DMS53 (cell line): ENCODE results near the gene FRMD4A.

ENCODE experiments used
- DNase-seq: peaks from one replicate; lab custom pipeline; 2025; lab: John Stamatoyannopoulos, UW

The FRMD4A gene

DNA sequence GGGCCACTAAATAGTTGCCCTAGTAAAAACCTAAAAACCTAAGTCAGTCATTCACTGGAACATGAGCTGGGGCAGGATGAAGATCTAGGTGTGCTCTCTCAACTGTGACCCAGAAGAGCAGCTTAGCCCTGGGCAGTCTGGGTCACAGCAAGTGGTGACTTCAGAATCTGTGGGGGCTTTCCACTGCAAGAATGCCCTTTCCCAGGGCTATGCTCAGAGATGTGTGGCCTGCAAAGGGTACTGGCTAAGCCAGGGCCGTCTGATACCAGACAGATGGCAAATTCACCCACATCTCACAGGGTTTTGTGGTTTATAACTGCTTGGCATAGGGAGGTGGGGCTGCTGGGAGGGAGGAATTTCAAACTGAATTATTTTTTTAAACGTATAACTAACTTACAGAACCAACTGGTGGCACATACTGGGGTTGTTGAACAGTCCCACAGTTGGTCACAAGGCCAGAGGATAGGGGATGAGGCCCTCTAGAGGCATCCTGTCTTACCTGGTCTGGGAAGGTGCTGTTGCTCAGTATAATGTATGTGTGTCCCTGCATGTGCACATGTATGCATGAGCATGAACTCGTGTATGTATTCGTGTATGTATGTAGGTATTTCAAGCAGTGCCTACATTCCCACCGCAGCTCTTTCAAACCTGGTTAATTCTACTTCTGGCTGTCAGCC lies 680.7 kb downstream of the FRMD4A start:
- DNase-seq = peak; percentile 11

DNA sequence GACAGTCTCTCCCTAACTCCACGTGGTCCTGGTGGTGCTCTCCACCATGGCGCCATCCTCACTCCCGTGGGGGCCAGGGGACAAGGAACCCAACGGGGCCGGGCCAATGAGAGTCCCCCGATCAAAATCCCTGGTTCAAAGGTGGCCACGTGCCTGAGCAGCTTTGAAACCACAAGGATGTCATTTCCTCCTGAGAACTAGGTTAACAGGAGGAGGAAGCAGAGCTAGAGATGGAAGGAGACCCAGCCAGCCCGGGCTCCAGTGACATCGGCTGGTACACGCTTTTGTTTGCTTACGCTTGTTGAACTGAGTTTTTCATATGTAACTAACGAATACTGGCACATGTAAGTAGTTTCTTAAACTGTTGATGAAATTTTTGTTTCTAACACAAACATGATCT lies 682.3 kb downstream of the FRMD4A start:
- no peak for DNase-seq

DNA sequence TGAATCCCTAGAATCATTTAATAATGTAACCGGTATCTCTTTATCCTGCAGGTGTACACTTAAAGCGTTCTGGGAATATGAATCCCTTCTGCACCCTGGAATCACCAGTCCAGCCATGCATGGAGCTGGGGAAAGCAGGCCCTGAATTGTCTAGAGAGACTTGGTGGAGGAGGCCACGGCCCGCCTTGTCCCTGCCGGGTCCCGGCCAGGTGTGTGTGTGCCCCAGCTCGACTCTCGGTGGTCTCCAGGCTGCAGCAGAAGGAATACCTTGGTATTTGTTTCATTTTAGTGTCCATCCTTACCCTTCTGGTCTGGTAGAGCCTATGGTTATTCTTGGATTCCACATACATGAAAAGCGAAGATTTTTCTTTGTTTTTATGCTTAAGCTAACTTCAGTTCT lies 685.9 kb downstream of the FRMD4A start:
- DNase-seq = no peak

DNA sequence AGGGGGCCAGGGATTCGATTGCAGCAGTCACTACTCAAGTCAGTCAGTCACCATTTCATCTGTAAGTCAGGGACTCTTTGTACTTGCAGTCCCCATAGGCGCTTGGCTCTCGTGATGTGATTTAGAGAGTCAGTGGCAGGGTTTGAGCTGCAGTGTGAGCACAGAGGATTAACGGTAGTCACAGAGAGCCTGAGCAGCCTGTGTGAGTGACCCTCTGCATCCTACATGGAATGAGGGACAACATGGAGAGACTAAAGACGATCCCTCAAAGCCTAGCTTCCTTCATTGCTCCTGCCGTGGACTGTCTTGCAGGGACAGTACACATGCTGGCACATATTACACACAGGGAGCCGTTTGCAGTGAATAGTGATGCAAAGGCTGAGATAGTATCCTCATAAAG lies 687.7 kb downstream of the FRMD4A start:
- DNase-seq = no peak

DNA sequence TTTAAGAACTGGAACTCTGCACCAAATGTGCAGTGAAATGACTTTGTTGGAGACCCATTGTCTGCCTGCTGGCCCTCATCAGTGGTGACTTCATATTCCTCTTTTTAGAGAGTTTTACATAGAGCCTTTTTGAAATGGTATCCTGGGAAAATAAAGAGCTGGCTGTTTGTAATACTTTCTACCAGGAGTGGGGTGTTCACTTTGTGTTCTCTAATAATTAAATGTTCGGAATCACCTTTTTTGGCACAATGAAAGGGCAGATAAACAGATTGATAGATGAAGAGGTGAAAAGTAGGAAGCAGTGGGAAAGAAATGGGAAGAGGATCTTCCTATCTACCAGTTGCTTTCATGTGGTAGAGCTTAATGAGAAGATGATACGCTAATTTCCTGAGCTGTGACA lies 688.4 kb downstream of the FRMD4A start:
- DNase-seq = no peak

DNA sequence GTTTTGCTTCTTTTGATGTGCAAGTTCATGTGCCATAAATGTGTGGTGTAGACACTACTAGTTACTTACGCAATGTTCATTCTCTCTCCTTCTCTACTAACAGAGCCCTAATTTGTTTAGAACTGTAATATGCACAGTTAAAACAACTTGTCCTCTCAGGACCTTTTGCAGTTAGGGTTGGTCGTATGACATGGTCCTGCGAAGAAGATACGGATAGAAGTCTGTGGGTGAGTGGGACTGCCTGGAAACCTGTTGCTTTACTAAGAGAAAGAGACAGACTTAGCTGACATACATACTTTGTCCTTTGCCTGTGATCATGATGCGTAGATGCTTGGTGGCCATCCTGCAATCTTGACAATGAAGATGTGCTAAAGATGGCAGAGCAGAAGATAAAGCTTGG lies 692.8 kb downstream of the FRMD4A start:
- no peak for DNase-seq

DNA sequence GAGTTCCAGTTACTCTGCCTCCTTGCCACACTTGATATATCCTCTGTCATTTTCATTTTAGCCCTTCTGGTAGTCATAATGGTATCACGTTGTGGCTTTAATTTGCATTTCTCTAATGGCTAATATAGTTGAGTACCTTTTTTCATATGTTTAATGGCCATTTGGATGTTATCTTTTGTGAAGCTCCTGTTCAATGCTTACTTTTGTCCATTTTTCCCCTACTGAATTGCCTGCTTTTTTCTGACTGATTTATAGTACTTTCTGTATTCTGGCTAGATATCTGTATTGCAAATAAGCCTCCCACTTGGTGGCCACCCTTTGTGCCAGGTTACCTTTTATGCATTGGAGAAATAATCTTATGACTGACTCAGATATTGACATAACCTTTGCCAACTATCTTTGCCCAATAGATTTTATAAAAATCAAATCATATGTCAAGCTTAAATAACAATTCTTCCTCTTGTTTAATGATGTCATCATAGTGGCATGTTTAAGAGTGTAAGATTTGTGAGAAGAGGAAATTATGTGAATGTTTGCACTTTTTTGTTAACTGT lies 693.3 kb downstream of the FRMD4A start:
- DNase-seq = no peak

DNA sequence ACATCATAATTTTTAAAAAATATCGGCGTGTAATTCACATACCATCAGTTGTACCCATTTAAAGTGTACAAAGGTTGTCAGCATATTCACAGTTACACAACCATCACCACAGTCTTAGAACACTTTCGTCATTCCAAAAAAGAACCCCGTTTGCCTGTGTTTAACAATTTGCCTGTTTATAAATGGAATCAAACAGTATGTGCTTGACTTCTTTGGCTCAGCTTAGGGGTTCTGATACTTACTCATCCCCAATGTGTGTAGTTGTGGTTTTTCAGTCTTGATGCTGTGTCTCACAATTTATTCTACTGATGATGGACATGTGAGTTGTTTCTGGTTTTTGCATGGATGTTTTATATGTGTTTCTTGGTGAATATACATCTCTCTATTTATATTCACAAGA lies 693.9 kb downstream of the FRMD4A start:
- DNase-seq = no peak

DNA sequence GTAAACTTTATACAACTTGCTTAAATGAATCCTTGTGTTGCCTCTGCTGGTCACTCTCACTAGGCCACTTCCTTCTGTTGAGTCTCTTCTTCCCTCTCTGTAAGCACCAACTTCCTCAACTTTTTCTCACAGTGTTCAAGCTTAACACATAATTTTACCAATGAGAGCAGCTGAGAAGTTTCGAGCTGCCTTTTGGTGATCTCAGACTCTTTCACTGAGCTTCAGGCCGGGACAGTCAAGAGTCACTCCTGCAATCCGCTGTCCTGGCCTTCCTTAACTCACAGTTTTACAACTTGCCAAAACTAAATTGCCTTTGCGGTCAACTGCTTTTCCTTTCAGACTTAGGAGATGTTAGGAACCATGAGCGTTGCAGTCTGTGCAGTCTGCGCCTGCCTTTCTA lies 696.5 kb downstream of the FRMD4A start:
- DNase-seq = no peak

DNA sequence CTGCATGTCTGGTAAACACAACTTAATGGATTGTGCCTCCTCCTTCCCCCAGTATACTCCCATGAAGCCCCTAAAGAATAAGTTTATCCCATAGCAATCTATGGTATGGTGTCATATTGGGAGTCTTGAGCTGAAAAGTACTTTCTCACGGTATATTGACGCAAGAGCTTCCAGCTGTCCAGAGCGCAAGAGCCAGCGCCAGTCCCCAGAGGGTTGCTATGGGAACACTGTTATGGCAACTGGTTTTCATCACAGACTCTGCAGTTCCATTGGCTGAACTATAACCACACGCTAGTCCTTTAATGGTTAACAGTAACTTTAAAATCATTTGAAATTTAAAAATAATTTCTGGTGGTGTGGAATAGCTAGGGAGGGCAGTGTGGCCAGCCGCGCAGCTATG lies 697.0 kb downstream of the FRMD4A start:
- peak; percentile 50 for DNase-seq

DNA sequence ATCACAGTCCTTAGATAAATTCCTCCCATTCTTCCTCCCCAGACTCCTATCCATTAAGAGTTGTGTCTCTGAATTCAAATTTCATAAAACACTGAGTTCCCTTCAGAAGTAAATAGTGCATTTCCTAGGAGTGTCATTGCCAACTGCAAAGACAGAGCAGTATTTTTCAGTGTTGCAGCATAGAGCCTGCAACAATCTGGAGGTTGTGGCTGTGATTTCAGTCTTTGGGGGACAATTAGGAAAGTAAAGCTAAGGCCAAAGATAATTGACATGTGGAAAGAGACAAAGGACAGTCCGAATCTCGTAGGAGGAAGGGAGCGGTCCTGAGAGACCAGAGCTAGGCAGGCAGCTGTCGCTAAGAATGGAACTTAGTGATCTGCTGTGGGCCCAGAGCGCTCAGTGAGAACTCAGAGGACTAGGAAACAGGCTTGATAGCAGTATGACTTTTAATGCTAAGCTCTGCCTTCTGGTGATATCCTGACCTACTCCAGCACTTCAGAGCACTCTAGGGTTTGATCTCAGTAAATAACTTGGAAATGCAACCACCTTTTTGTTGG lies 697.8 kb downstream of the FRMD4A start:
- no peak for DNase-seq

DNA sequence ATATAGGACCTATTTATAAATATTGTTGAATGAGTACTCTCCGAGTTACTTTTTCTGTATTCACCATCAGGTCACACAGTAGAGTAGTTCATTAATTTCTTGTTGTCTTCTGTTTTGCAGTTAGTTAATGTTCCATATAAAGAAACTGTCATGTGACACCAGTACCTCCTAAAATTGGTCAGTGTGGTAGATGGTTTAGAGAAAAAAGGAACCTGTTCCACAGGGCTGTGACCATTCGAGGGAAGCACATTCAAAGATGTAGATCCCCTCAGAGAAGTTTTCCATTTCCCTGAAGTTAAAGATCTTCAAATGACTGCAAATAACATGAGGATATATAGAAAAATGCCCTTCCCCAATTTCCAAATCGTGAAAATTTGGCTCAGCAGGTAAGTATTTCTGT lies 698.3 kb downstream of the FRMD4A start:
- no peak for DNase-seq

DNA sequence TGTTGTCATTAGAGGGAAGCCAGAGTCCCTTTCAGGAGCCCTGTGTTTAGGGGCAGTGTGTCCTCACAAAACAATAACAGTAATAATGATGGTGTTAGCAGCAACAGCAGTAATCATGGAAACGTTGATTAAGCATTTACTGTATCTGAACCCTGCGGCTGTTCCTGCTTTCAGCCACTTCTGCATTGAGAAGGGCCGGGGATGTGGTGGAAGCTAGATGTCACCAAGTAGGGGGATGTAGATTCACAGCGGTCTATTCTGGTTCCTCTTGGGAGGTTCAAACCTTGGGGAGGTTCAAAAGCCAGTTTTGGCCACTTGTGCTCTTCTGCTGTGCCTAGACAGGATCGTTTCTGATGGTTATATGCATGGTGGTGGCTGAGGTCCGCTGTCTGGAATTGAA lies 699.1 kb downstream of the FRMD4A start:
- DNase-seq = no peak

DNA sequence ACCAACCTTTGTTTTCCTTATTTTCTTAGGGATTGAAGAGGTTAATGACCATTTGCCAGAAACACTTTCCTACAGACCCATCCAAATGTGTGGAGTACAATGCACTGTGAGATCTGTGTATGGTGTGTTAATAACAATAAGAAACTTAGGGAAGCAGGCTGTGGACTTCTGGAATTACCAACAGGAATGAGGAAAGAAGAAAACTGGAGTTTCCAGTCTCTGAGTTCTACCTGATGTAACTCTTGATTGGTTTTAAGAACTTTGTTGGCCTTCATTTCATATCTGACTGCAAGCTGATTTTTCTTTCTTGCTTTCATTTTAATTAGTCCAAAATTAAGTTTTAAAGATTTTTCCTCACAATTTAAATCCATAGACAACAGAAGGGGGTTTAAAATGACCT lies 700.5 kb downstream of the FRMD4A start:
- DNase-seq = no peak

DNA sequence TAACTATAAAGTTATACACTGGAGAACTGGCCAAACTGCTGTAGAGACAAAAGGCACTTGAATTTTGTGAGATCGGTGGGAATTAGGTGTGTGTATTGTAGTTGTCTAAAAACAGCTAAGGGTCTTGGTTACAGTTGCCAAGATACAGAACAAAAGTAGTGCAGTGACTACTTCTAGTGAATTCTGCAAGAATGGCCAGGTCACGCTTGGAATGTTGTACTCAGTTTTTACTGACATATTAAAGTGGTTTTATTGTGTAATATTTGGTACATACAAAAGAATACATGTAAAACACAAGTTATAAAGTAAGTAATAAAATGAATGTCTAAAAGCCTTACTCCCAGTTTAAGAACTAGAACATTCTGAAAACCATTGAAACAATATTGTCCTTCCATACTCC lies 701.6 kb downstream of the FRMD4A start:
- peak; percentile 8 for DNase-seq

DNA sequence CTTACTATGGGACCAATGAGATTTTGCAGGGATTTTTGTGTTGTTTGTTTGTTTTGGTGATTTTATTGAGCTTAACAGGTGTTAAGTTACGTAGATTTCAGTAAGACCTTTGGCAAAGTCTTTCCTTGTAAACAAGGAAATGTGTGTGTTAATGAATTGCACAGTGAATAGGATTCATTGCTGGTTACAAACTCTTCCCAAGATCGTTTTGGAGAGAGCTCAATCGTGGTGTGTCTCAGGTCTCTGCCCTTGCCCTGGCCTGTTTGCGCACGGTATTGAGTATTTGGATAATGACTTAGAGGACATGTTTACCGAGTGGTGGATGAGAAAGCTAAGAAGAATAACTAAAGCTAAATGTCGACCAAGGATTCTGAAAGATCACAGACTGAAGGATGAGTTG lies 702.1 kb downstream of the FRMD4A start:
- peak; percentile 17 for DNase-seq

DNA sequence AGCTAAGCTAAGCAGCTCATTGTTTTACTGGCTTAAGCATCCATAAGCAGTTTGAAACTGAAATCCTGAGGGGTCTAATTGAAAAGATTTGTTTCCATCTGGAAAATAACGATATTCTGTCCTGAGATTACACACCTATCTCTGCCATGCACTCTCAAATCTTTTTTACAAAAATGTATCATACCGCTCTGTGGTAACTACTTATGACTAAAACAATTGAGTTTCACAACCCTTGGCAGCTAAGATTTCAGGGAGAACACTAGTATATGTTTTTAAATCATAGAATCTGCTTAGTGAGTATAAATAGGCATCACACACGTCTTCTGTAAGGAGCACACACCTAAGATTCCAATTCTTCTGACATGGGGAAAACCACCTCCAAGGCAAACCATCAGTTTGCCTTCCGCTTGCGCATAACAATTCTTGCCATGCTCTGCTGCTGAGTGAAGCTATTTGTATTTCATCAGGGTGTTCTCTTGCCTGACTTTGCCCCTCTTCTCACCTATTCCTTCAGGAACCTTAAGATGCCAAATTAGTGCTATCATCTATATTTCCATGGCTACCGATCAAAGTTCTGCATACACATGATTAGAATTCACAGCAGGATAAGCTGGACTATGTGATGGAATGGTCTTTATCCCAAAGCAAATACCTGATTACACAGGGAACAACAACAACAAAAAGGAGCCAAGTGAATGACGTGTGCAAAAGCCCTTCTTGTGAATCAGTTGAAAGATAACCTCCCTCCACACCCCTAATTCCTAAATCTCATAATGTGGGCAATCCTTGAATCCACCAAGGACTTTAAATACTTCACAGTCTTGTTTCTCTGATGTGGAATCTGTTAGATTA lies 703.0 kb downstream of the FRMD4A start:
- DNase-seq = no peak

DNA sequence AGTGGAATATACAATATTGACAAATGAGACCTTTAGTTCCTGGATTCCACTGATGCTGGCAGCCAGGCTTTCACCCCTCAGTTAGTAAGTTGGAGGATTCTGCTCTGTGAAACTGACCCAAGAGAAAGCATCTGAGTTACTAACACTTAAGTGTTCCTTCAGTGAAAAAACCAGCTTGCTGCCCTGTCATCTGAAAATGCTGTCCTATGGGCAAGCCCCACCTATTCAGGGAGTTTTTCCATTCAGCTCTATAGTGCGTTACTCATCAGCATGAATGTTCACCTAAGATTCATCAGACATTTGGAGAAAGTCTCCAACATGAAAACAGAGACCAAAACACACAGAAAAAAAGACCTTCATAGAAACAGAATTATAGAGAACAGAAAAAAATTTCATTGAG lies 706.1 kb downstream of the FRMD4A start:
- no peak for DNase-seq

DNA sequence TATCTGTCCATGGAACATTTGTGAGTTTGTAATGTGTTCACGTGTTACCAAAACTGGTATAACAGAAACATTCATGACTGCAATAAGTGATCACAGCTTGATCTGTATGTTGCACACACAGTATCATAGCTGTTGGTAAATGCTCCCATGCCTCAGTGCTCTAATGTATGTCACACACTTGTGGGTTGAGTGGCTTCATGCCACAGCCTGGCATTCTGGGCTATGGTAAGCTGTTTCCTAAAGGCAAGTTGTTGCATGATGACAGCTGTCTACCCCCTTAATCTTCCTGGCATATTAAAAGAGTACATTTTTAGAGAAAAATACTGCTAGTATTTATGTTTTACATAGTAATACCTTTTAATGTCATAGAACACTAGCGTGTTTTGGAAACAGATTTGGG lies 708.8 kb downstream of the FRMD4A start:
- no peak for DNase-seq

DNA sequence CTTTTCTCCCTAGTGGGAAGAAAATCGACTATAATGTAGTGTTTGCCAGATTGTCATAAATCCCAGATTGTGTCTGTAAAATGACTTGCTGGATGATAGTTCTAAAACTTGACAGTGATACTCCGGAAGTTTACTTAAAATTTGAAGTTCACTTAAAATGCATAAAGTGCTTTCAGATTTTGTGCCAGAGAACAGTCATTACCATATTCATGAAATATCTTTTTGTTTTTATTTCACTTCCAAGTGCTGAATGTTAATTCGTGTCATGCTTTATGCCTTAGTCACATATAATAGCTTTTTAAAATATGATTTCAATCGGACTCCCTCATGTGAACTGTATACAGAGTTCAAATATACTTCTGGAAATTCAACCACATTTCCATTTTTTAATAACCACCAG lies 713.6 kb downstream of the FRMD4A start:
- no peak for DNase-seq

DNA sequence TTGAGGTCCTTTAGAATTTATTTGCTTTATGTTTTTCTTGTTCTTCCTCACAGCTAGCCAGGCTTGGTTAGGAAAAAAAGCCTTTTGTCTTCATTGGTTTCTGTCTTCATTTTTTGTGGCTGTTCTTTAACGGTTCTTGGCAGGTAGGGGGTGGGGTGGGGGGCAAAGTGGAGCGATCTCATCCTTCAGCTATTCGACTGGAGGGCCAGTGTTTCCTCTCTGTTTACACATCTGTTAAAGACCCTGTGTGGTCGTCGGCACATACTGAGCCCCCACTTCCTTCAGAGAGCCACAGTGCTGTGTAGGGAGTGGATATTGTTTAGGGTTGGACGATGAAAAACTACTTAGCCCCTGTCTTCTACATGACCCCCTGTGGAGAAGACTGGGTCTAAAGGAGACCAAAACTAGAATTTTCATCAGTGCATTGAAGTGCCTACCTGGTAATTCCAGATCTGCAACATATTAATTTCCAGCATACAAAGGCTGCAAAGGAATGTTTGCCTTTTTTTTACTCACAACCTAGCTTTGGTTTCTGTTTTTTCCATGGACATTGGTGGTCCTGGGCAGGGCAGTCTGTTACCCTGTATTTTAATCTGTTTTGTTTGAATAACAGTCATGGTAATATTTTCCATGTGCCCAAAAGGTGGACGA lies 714.9 kb downstream of the FRMD4A start:
- DNase-seq = no peak

DNA sequence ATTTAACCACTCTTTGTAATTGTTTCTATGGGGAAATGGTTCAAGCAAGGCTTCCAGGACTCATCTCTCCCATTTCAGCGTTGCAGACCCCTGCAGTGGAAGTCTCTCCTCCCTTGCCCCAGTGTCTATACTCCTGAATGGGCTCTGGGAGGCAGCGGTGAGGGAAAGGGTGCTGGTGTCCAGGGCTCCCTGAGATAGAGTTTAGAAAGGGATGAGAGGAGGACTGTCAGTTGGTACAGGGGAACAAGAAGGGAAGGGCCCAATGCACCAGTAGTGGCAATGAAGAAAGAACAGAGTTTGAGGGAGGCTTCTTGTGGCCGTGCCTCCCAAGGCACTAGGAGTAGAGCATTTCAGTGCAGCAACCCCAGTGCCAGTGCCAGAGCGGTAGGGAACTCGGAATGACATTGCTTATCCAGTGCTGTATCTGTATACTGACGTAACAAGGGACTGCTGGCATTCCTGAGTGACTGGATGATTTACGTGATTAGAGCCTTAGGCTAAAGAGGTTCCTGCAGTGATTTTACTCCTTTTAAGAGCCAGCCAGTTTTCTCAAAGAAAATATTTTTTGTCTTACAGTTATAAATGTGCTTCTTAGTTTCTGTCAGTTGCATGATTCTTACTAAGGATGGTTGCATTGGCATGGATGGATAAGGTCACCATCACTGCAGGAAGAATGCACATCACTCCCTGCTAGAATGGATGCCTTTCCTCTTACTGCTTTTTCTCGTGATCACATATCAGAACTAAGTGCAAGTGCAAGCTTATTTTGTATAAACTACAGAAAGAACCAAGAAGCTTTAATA lies 716.0 kb downstream of the FRMD4A start:
- DNase-seq = no peak
